B cell (primary cell): ENCODE measurements around the gene ZNF627. TPM values are rescaled to one million over a fixed set of nuclear protein-coding genes. Genes with fewer than 3 reads are reported as not detected.

Source experiments
- ATAC-seq: fragments of 200-7000 bp; cut with Tn5 transposase; one replicate; pipeline ENCODE4 v1.10.0; 2021; ENCODE audit warnings: low read depth, mild to moderate bottlenecking, moderate number of reproducible peaks, moderate library complexity
- CTCF ChIA-PET: fragments of 350-600 bp; sonication (Branson Sonifier 250); formaldehyde crosslinking; loops from one replicate; lab custom pipeline; 2021; ENCODE audit warnings: antibody characterized with exemption, inconsistent platforms; lab: Charles Lee
- POLR2A ChIA-PET: fragments of 350-600 bp; sonication (Branson Sonifier 250); formaldehyde crosslinking; loops from one replicate; lab custom pipeline; 2021; ENCODE audit warnings: antibody characterized with exemption; lab: Charles Lee
- DNase-seq: peaks from one replicate; pipeline ENCODE4 v3.0.0; 2013
- H2AFZ ChIP-seq: 2 replicates; pipeline ENCODE4 v1.6.1; 2012; ENCODE audit warnings: mild to moderate bottlenecking, low read depth, low read length; ENCODE audit not compliant: insufficient read depth, poor library complexity, severe bottlenecking
- H3K27ac ChIP-seq, 2 donors: 1 replicate in 1 of 2; 2 replicates in 1 of 2; pipeline ENCODE4 v1.5.1; 2012 to 2013; ENCODE audit warnings: low read length in 2 of 2, mild to moderate bottlenecking in 2 of 2, moderate library complexity in 1 of 2
- H3K27me3 ChIP-seq, 4 experiments: fragments of 200-600 bp in 1 of 4; sonication (generic) in 1 of 4; replicated peaks in 1 of 4; 1 replicate in 2 of 4; 2 replicates in 2 of 4; pipeline versions ENCODE4 v1.6.1 to v1.7.0; 2013 to 2016; ENCODE audit warnings: low read length in 3 of 4, mild to moderate bottlenecking in 2 of 4, mixed read lengths in 1 of 4, moderate library complexity in 1 of 4; ENCODE audit not compliant: insufficient read depth in 4 of 4, control insufficient read depth in 3 of 4; ENCODE audit errors: control extremely low read depth in 1 of 4
- H3K36me3 ChIP-seq, 2 experiments: replicated peaks in 1 of 2; 1 replicate in 1 of 2; 2 replicates in 1 of 2; pipeline versions ENCODE4 v1.6.1 to v1.7.1; 2013; ENCODE audit warnings: low read length in 1 of 2; ENCODE audit not compliant: insufficient read depth in 2 of 2, control insufficient read depth in 1 of 2; ENCODE audit errors: control extremely low read depth in 1 of 2, extremely low read depth in 1 of 2
- H3K4me1 ChIP-seq, 2 donors: fragments of 200-600 bp in 1 of 2; sonication (generic) in 1 of 2; 1 replicate in 1 of 2; 2 replicates in 1 of 2; pipeline versions ENCODE4 v1.5.1 to v1.6.1; 2013 to 2017; ENCODE audit warnings: low read length in 2 of 2; ENCODE audit not compliant: control insufficient read depth in 2 of 2, insufficient read depth in 2 of 2
- H3K4me2 ChIP-seq: replicated peaks from 2 replicates; pipeline ENCODE3; 2012; ENCODE audit warnings: mild to moderate bottlenecking, low read depth, low read length; ENCODE audit not compliant: poor library complexity, severe bottlenecking
- H3K4me3 ChIP-seq, 5 experiments: fragments of 200-600 bp in 1 of 5; sonication (generic) in 1 of 5; 1 replicate in 3 of 5; 2 replicates in 2 of 5; pipeline versions ENCODE4 v1.5.1 to v1.7.0; 2011 to 2016; ENCODE audit warnings: low read length in 4 of 5, mild to moderate bottlenecking in 4 of 5, low read depth in 2 of 5, control low read depth in 1 of 5, moderate library complexity in 1 of 5; ENCODE audit not compliant: insufficient read depth in 1 of 5; ENCODE audit errors: control extremely low read depth in 1 of 5, extremely low read depth in 1 of 5
- H3K79me2 ChIP-seq: fragments of 200-600 bp; sonication (generic); one replicate; pipeline ENCODE4 v1.6.0; 2016; ENCODE audit warnings: low read length; ENCODE audit not compliant: control insufficient read depth, insufficient read depth
- H3K9ac ChIP-seq: fragments of 200-600 bp; sonication (generic); 2 replicates; pipeline ENCODE4 v1.6.1; 2017; ENCODE audit warnings: mild to moderate bottlenecking, low read length, moderate library complexity
- H3K9me3 ChIP-seq, 3 donors: one replicate each; pipeline versions ENCODE4 v1.6.1 to v1.7.1; 2013; ENCODE audit warnings: low read length in 2 of 3; ENCODE audit not compliant: control insufficient read depth in 2 of 3, insufficient read depth in 1 of 3; ENCODE audit errors: control extremely low read depth in 1 of 3
- H4K20me1 ChIP-seq: 2 replicates; pipeline ENCODE4 v1.6.0; 2012; ENCODE audit warnings: mild to moderate bottlenecking, low read length; ENCODE audit not compliant: insufficient read depth, control insufficient read depth, poor library complexity, severe bottlenecking
- H3K27ac Mint-ChIP-seq: one replicate; pipeline ENCODE4 v1.8.0; 2021; ENCODE audit warnings: mixed read lengths
- H3K27me3 Mint-ChIP-seq: one replicate; pipeline ENCODE4 v1.8.0; 2021; ENCODE audit warnings: mixed read lengths
- H3K4me1 Mint-ChIP-seq: one replicate; pipeline ENCODE4 v1.8.0; 2021; ENCODE audit warnings: mixed read lengths
- H3K4me3 Mint-ChIP-seq: one replicate; pipeline ENCODE4 v1.8.0; 2021; ENCODE audit warnings: mixed read lengths
- H3K9me3 Mint-ChIP-seq: one replicate; pipeline ENCODE4 v1.8.0; 2022; ENCODE audit warnings: mixed read lengths; ENCODE audit not compliant: insufficient read depth
- EZH2 ChIP-seq: IDR thresholded peaks from 2 replicates; pipeline ENCODE4 v1.6.1; 2012; ENCODE audit warnings: borderline replicate concordance, low read depth, mild to moderate bottlenecking, moderate library complexity, low read length; ENCODE audit not compliant: insufficient read depth, poor library complexity, severe bottlenecking
- WGBS: methylation state at CpG from one replicate; pipeline ENCODE4 v1.1.5; 2013; ENCODE audit warnings: missing lambda C conversion rate; ENCODE audit not compliant: insufficient coverage; 5-methylcytosine and 5-hydroxymethylcytosine counted together
- intact Hi-C: fragments of 100-400 bp; cut with micrococcal nuclease; formaldehyde crosslinking; loops from one replicate; pipeline ENCODE4 v1.10.0; 2022
- polyA plus RNA-seq: library from polyadenylated mRNA; depleted of rRNA; stranded (reverse); fragments of >200 nt; gene quantifications from 2 replicates; pipeline ENCODE4 v1.2.3, GENCODE V29; 2012
- total RNA-seq, 2 donors: library from RNA; stranded (reverse); fragments of 120-200 nt in 1 of 2; gene quantifications; 1 replicate in 1 of 2; 2 replicates in 1 of 2; pipeline versions ENCODE4 v1.2.3 to v1.2.4, GENCODE V29; 2013 to 2022
- TF ChIP-seq, protein P1 (sequence below): fragments of 200-600 bp; IDR thresholded peaks from one replicate; pipeline ENCODE4 v1.8.0; 2022; ENCODE audit warnings: antibody characterized with exemption, mild to moderate bottlenecking

ZNF627 gene
- total and polyA plus RNA-seq, 2 donors (not counting 1 experiment from before 2014, with no cell fraction given) = 9.6 to 26.2 TPM

- H3K9ac ChIP-seq = no peak overlapping the region
- DNase-seq (no peak), ATAC-seq (no peak)
- no peaks in the 10 kb centered on the region for H4K20me1 ChIP-seq
- 63% methylated on average over 6 of the region's 7 CpGs for WGBS
- H3K9me3 ChIP-seq = peaks cover 0 to 5% (median 2%) of the 10 kb centered on the region in 3 donors
- CTCF ChIA-PET = no interaction called here
- no peaks in the 10 kb centered on the region for H3K4me1 Mint-ChIP-seq
- no peak overlapping the region for H3K4me3 ChIP-seq
- H3K27me3 Mint-ChIP-seq = peaks cover 4% of the 10 kb centered on the region
- no peak overlapping the region for H3K27ac ChIP-seq
- no peaks in the 10 kb centered on the region for H3K27me3 ChIP-seq
- H3K4me3 Mint-ChIP-seq = no peak overlapping the region
- no peak overlapping the region for H2AFZ ChIP-seq
- H3K9me3 Mint-ChIP-seq = no peaks in the 10 kb centered on the region
- no peak overlapping the region for H3K27ac Mint-ChIP-seq
- no peaks in the 10 kb centered on the region for H3K79me2 ChIP-seq
- no peak overlapping the region for H3K4me2 ChIP-seq
- no peaks in the 10 kb centered on the region for H3K4me1 ChIP-seq
- intact Hi-C loops = no loop called here
- TF ChIP-seq EZH2 = no peak
- TF ChIP-seq, protein P1, sequence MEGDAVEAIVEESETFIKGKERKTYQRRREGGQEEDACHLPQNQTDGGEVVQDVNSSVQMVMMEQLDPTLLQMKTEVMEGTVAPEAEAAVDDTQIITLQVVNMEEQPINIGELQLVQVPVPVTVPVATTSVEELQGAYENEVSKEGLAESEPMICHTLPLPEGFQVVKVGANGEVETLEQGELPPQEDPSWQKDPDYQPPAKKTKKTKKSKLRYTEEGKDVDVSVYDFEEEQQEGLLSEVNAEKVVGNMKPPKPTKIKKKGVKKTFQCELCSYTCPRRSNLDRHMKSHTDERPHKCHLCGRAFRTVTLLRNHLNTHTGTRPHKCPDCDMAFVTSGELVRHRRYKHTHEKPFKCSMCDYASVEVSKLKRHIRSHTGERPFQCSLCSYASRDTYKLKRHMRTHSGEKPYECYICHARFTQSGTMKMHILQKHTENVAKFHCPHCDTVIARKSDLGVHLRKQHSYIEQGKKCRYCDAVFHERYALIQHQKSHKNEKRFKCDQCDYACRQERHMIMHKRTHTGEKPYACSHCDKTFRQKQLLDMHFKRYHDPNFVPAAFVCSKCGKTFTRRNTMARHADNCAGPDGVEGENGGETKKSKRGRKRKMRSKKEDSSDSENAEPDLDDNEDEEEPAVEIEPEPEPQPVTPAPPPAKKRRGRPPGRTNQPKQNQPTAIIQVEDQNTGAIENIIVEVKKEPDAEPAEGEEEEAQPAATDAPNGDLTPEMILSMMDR = no peak
- H3K36me3 ChIP-seq = no peaks in the 10 kb centered on the region
- POLR2A ChIA-PET = no interaction called here
These were observed 61.7 kb downstream of the ZNF627 start for GRCh38 chr19:11658970-11659369.

DNA sequence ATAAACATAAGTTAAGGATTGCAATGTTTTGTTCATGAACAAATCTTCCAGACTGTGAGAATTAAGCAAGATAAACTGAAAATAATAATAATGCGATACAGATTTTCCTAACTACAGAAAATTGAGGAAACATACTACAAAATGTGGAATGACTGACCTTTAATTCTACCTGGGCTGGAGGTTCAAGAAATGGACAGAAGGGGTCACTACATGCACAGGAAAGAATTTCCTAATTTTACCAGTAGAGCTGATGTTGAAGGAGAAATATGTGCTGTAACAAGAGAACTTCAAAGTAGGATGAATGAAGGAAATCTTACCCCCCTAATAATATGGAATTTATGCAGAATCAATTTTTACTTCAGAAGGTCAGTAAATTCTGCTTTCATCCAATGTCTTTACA is 62.3 kb downstream of the ZNF627 start:
- no peaks in the 10 kb centered on the region for H3K36me3 ChIP-seq
- H3K4me3 ChIP-seq = no peak overlapping the region
- no peaks in the 10 kb centered on the region for H3K79me2 ChIP-seq
- no peaks in the 10 kb centered on the region for H3K9me3 Mint-ChIP-seq
- POLR2A ChIA-PET = no interaction called here
- no peak overlapping the region for H3K27ac Mint-ChIP-seq
- ATAC-seq (no peak), DNase-seq (no peak)
- H3K27me3 Mint-ChIP-seq = peaks cover 4% of the 10 kb centered on the region
- no peak overlapping the region for H3K4me2 ChIP-seq
- H3K4me1 Mint-ChIP-seq = no peaks in the 10 kb centered on the region
- no peaks in the 10 kb centered on the region for H4K20me1 ChIP-seq
- no peaks in the 10 kb centered on the region for H3K9me3 ChIP-seq
- H3K4me3 Mint-ChIP-seq = no peak overlapping the region
- TF ChIP-seq, protein P1 = no peak
- no peak for TF ChIP-seq EZH2
- no peak overlapping the region for H3K9ac ChIP-seq
- H3K27ac ChIP-seq = no peak overlapping the region
- intact Hi-C loops = no loop called here
- no peaks in the 10 kb centered on the region for H3K4me1 ChIP-seq
- CTCF ChIA-PET = interaction anchor here (0.7 to 1.7 kb wide), 5 partner anchors 17 to 328 kb away, joined by 3 to 5 read pairs (median 3); partner anchors contain the start of genes ZNF491 and ZNF700
- no peak overlapping the region for H2AFZ ChIP-seq
- no CpG with 5 or more reads among the region's 1 CpG for WGBS
- H3K27me3 ChIP-seq = no peaks in the 10 kb centered on the region
